H1 (cell line): ENCODE measurements around the gene MACROD2.

Source experiments
- CTCF ChIP-seq, 3 experiments: IDR thresholded peaks; 1 replicate in 2 of 3; 2 replicates in 1 of 3; pipeline versions ENCODE4 v1.5.1 to v1.6.1; 2011; ENCODE audit warnings: low read length in 3 of 3, mild to moderate bottlenecking in 3 of 3, inconsistent platforms in 2 of 3, low read depth in 1 of 3, moderate library complexity in 1 of 3; ENCODE audit not compliant: insufficient read depth in 1 of 3; ENCODE audit errors: control extremely low read depth in 1 of 3
- EP300 ChIP-seq, 2 experiments: IDR thresholded peaks; 1 replicate in 1 of 2; 2 replicates in 1 of 2; pipeline ENCODE4 v1.6.1; 2011 to 2012; ENCODE audit warnings: low read depth in 2 of 2, low read length in 2 of 2, mild to moderate bottlenecking in 2 of 2, borderline replicate concordance in 1 of 2, inconsistent platforms in 1 of 2, moderate library complexity in 1 of 2
- EZH2 ChIP-seq: fragments of 200-600 bp; sonication (generic); IDR thresholded peaks from 2 replicates; pipeline ENCODE4 v1.7.1; 2012; ENCODE audit warnings: low read depth, mild to moderate bottlenecking, moderate library complexity, low read length, inconsistent platforms; ENCODE audit not compliant: severe bottlenecking
- SUZ12 ChIP-seq: fragments of 200-600 bp; sonication (generic); IDR thresholded peaks from 2 replicates; pipeline ENCODE4 v1.6.1; 2012; ENCODE audit warnings: mild to moderate bottlenecking, inconsistent platforms, low read length, moderate library complexity, mixed read lengths
- ZNF274 ChIP-seq: IDR thresholded peaks from 2 replicates; pipeline ENCODE4 v1.7.0; 2012; ENCODE audit warnings: low read length, borderline replicate concordance; ENCODE audit errors: extremely low read depth

- TF ChIP-seq EZH2 (no peak), SUZ12 (no peak), ZNF274 (no peak), EP300 (IDR thresholded peaks at IDR 0.05; ENCODE audit: borderline replicate concordance in 1 of 2, low read depth in 2 of 2, low read length in 2 of 2) (no peak), CTCF (IDR thresholded peaks at IDR 0.05; ENCODE audit: control extremely low read depth in 1 of 3, insufficient read depth in 1 of 3, low read depth in 1 of 3, low read length in 3 of 3) (no peak)
Observed at GRCh38 chr20:15889061-15889460, 1893.7 kb downstream of the MACROD2 start.
